GM19328 (cell line): Measurements from ENCODE around the gene WNK4.
"Not testable (repeated sequence)": the region's sequence is repeated elsewhere in the genome, so short reads cannot be mapped to it uniquely, and the experiment has no call there.

ENCODE experiments used
- ATAC-seq: cut with Tn5 transposase; IDR thresholded peaks from one replicate; pipeline ENCODE4 v1.9.1; 2021; ENCODE audit warnings: mild to moderate bottlenecking, moderate library complexity; ENCODE audit not compliant: unreplicated experiment

Gene WNK4

DNA sequence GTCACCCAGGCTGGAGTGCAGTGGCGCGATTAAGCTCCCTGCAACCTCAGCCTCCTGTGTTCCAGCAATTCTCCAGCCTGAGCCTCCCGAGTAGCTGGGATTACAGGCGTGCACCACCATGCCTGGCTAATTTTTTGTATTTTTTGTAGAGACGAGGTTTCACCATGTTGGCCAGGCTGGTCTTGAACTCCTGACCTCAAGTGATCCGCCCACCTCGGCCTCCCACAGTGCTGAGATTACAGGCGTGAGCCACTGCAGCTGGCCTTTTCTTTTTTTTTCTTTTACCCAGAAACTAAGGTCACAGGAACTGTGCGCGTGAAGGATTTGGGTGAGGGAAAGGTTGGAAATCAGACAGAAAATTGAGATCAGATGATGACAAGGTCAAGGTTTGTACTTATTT, 10.4 kb upstream of the WNK4 start:
- ATAC-seq, result not testable (repeated sequence)

- ATAC-seq, result no peak
Measured at GRCh38 chr17:42772945-42773289, 7.5 kb upstream of the WNK4 start.

GRCh38 chr17:42773290-42774035, 6.9 kb upstream of the WNK4 start, which contains the start of gene VPS25:
VPS25 (plus strand) TSS chr17:42773449; CDS start chr17:42773476, 27 bp downstream.
- ATAC-seq, result no peak

DNA sequence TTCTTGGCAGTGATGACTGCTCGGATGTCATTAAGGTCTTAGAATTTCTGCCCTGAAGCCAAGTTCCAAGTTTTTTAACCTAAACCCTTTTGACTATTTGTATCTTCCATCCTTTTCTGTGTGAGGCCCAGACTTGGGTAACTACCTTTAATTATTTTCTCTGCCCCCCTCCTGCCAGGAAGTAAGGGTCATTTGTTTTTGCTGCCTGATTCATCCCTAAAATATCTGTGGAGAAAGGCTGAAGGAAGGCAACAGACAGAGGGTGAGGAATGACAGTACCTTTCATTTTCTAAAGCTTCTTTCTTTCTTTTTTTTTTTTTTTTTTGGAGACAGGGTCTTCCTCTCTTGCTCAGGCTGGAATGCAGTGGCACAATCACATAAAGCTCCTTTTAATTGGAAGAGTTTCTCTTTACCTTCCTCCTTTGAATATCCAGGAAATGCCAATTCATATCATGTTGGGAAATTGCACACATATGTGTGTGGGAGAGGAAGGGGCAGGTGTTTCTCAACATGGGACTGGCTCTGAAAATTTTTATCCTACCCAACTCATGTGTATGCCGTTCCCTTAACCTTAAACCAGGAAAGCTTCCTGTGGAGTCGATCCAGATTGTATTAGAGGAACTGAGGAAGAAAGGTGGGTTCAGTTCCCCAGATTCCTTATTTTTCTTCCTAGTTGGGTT, 6.2 kb upstream of the WNK4 start:
- no peak for ATAC-seq

DNA sequence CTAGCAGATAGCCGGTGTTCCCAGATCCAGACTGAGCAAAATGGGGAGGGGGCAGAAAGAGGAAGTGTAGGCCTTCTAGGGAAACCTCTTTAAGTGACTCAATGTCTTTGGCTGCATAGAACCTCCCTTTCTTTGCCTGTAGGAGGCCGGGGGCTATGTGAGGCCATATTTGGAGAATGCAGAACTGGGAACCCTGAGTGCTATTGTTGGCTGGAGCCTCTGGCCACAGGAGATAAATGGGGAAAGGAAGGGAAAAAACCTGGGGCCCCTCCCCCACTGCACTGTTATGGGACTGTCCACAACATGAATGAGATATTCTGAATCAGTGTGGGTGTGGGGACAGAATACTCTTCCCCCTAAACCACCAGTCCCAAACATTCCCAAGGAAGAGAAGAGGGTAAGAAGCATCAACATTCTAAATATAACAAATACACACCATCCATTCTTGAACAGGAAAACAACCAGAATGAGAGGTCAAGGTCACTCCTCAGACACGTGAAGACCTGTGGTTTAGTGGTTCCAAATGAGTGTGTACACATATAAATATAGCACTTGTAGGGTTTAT, 4.8 kb upstream of the WNK4 start:
- ATAC-seq, result no peak

GRCh38 chr17:42778570-42778969, 1.8 kb upstream of the WNK4 start:
- no peak for ATAC-seq

DNA sequence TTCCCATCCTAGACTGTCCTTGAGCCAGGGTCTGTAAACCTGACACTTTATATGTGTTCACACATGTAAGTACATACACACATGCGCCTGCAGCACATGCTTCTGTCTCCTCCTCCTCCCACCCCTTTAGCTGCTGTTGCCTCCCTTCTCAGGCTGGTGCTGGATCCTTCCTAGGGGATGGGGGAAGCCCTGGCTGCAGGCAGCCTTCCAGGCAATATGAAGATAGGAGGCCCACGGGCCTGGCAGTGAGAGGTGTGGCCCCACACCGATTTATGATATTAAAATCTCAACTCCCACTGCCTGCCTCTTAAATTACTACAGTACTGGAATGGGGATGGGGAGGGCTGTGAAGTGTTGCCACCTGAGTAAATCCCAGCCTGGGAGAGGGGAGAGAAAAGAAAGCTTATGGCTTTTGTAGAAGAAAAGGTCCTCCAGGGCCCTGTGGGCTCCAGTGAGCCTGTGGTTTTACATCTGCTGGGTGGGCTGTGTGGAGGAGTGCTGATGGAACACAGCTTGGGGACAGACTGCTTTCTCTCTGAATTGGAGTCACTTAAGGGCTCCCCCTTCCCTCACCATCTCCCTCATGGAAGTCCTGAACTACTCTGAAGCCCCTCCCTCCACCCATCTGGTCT, 990 bp upstream of the WNK4 start:
- ATAC-seq, result no peak

- ATAC-seq, result no peak
Measured at GRCh38 chr17:42780851-42781638, 635 bp downstream of the WNK4 start.

GRCh38 chr17:42781639-42782165, 1.3 kb downstream of the WNK4 start:
- no peak for ATAC-seq

DNA sequence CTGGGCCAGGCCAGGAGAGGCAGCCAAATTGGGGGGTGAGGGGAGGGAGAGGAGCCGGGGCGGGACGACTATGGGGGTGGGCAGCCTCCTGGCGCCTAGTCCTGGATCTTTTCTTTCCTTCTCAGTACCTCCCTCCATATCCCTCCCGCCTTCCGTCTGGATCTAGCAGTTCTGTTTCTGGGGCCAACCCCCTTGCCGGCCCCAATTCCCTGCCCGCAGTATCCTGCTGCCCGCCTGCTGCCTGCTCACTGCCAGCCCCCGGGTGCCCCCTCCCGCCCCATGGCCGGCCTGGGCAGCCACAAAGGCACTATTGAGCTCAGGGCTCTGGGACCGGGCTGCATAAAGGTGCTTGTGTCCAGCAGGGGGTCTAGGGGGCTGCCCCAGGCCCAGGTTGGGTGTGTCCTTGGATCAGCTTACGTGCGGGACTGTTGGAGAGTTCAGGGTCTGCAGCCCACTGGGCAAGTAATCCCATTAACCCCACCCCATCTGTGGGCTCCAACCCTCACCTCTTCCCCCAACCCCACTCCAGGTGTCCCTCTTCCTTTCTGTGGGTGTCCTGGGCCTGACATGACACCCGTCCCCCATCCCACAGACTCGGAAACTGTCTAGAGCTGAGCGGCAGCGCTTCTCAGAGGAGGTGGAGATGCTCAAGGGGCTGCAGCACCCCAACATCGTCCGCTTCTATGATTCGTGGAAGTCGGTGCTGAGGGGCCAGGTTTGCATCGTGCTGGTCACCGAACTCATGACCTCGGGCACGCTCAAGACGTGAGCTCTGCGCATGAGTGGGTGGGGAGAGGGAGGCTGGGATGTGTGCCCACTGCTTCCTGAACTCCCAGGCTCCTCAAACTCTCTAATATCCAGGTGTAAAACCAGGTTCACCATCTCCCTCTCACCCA, 2.0 kb downstream of the WNK4 start:
- ATAC-seq, result no peak

DNA sequence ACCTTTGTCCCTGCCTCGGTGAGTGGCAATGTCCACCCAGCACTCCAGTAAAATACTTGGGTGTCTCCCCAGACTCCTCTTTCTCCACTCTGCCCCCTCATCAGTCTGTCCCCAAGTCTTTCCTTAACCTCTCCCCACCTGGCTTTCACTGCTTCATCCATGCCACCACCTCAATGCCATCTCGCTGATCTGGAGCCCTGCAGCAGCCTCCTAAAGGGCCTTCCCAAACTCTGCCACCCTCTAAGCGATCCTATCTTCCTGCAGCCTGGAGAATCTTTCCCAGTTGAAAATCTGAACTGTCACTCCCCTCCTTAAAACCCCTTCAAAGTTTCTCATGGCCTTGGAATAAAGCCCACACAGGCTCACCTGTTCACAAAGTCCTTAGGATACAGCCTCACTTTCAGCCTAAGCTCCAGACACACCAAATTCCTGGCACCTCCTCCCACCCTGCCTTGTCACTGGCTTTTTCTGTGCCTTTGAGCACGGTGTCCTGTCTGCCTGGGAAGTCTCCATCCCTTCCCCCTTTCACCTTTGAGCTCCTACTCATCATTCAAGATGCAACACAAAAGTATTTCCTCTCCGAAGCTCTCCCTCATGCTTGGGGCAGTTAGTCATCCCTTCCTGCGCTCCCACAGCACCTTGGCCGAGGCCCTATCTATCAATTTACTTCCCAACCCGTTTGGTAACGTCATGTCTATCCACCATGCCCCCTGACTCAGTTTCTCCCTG, 2.8 kb downstream of the WNK4 start:
- no peak for ATAC-seq

DNA sequence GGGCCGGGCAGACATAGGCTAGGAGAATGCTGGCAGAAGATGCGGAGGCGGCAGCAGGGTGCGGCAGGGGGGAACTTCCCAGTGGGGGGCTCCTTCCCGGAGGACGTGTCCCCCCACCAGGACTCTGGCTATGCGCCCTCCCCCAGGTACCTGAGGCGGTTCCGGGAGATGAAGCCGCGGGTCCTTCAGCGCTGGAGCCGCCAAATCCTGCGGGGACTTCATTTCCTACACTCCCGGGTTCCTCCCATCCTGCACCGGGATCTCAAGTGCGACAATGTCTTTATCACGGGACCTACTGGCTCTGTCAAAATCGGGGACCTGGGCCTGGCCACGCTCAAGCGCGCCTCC, 3.4 kb downstream of the WNK4 start:
- no peak for ATAC-seq

DNA sequence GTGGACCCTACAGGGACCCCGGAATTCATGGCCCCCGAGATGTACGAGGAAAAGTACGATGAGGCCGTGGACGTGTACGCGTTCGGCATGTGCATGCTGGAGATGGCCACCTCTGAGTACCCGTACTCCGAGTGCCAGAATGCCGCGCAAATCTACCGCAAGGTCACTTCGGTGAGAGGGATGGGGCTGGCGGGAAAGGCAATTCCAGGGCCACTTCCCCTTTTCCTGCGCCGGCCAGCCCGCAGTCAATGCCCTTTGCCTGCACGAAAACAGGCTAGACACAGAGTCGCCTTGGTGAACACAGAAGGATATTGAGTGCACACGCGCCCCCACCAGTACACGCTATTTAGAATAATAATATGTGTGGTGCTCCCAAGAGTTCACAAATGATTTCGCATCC, 4.0 kb downstream of the WNK4 start:
- no peak for ATAC-seq

- no peak for ATAC-seq
Measured at GRCh38 chr17:42784811-42785592, 4.6 kb downstream of the WNK4 start.

DNA sequence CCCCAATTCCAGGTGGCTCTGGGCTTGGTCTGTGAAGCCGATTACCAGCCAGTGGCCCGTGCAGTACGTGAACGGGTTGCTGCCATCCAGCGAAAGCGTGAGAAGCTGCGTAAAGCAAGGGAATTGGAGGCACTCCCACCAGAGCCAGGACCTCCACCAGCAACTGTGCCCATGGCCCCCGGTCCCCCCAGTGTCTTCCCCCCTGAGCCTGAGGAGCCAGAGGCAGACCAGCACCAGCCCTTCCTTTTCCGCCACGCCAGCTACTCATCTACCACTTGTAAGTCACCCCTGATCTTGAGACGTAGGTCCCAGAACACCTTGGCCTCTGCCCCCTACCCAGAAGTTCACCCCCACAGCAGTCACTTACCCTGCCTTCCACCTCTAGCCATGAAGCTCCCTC, 6.9 kb downstream of the WNK4 start:
- no peak for ATAC-seq

- ATAC-seq, result no peak
Measured at GRCh38 chr17:42791948-42792347, 11.5 kb downstream of the WNK4 start.

DNA sequence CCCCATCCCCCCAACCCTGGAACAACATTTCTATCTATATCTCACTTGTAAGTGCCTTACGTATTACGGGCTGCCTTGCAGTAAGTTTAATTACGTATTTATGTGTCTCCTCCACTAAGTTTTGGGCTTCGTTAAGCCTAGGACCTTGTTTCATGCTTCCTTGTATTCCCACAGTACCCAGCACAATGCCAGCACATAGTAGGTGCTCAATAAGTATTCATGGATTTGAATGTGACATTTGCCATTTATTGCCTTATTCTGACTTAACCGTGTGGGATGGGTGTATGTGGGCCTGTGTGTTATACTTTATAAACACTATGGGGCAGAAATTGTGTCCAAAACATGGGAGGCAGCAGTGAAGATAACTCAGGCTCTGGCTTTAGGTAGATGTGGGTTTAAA, 12.1 kb downstream of the WNK4 start:
- ATAC-seq, result no peak

- ATAC-seq, result no peak
Measured at GRCh38 chr17:42795061-42795460, 14.7 kb downstream of the WNK4 start.
